Nephron (organoid): ENCODE results near the gene KIF2A.

Experiments
- H3K27ac Mint-ChIP-seq, 3 experiments: 2 replicates each; pipeline ENCODE4 v1.8.0; 2020; ENCODE audit warnings: mixed read lengths in 3 of 3, mild to moderate bottlenecking in 2 of 3, moderate library complexity in 1 of 3
- H3K27me3 Mint-ChIP-seq: 2 replicates; pipeline ENCODE4 v1.8.0; 2021; ENCODE audit warnings: low read depth, mild to moderate bottlenecking, moderate library complexity, mixed read lengths
- H3K36me3 Mint-ChIP-seq: 2 replicates; pipeline ENCODE4 v1.8.0; 2020; ENCODE audit warnings: low read depth, mixed read lengths
- H3K4me1 Mint-ChIP-seq: 2 replicates; pipeline ENCODE4 v1.8.0; 2020; ENCODE audit warnings: mixed read lengths
- H3K4me3 Mint-ChIP-seq, 3 experiments: 2 replicates each; pipeline ENCODE4 v1.8.0; 2020; ENCODE audit warnings: mild to moderate bottlenecking in 3 of 3, mixed read lengths in 3 of 3, moderate library complexity in 2 of 3
- H3K9me3 Mint-ChIP-seq: 2 replicates; pipeline ENCODE4 v1.8.0; 2020; ENCODE audit warnings: mixed read lengths
- CTCF ChIP-seq, 3 experiments: fragments of 200-600 bp; sonication (generic); IDR thresholded peaks; one replicate each; pipeline ENCODE4 v1.5.0; 2021; ENCODE audit warnings: antibody characterized with exemption in 3 of 3; ENCODE audit not compliant: unreplicated experiment in 3 of 3

KIF2A gene

GRCh38 chr5:62374090-62374489 is 68.1 kb downstream of the KIF2A start:
- H3K36me3 Mint-ChIP-seq: peaks cover 65% of the 10 kb centered on the region
- no peak for TF ChIP-seq CTCF (IDR thresholded peaks at IDR 0.05; ENCODE audit: unreplicated experiment in 3 of 3)
- no peak overlapping the region for H3K4me3 Mint-ChIP-seq
- no peaks in the 10 kb centered on the region for H3K9me3 Mint-ChIP-seq
- H3K27me3 Mint-ChIP-seq: no peaks in the 10 kb centered on the region
- no peak overlapping the region for H3K27ac Mint-ChIP-seq
- H3K4me1 Mint-ChIP-seq: no peaks in the 10 kb centered on the region

- Mint-ChIP-seq H3K27me3 (no peaks in the 10 kb centered on the region), H3K4me3 (no peak overlapping the region), H3K9me3 (no peaks in the 10 kb centered on the region), H3K27ac (no peak overlapping the region), H3K4me1 (no peaks in the 10 kb centered on the region), H3K36me3 (peaks cover 69% of the 10 kb centered on the region)
- no peak for TF ChIP-seq CTCF (IDR thresholded peaks at IDR 0.05; ENCODE audit: unreplicated experiment in 3 of 3)
Observed at GRCh38 chr5:62375627-62376026, 69.6 kb downstream of the KIF2A start.

GRCh38 chr5:62376064-62376463 is 70.1 kb downstream of the KIF2A start:
- H3K4me3 Mint-ChIP-seq: no peak overlapping the region
- H3K9me3 Mint-ChIP-seq: no peaks in the 10 kb centered on the region
- H3K36me3 Mint-ChIP-seq: peaks cover 71% of the 10 kb centered on the region
- no peak for TF ChIP-seq CTCF (IDR thresholded peaks at IDR 0.05; ENCODE audit: unreplicated experiment in 3 of 3)
- H3K27me3 Mint-ChIP-seq: no peaks in the 10 kb centered on the region
- no peaks in the 10 kb centered on the region for H3K4me1 Mint-ChIP-seq
- H3K27ac Mint-ChIP-seq: no peak overlapping the region

GRCh38 chr5:62385131-62385530 is 79.1 kb downstream of the KIF2A start:
- Mint-ChIP-seq H3K4me3 (no peak overlapping the region), H3K4me1 (peaks cover 19% of the 10 kb centered on the region), H3K36me3 (peaks cover 48% of the 10 kb centered on the region), H3K27ac (peak overlapping the region; percentile 39 to 83 (median 41)), H3K27me3 (no peaks in the 10 kb centered on the region), H3K9me3 (no peaks in the 10 kb centered on the region)
- TF ChIP-seq CTCF (IDR thresholded peaks at IDR 0.05; ENCODE audit: unreplicated experiment in 3 of 3): no peak

- H3K4me3 Mint-ChIP-seq: no peak overlapping the region
- peaks cover 47% of the 10 kb centered on the region for H3K36me3 Mint-ChIP-seq
- H3K4me1 Mint-ChIP-seq: peaks cover 19% of the 10 kb centered on the region
- no peaks in the 10 kb centered on the region for H3K27me3 Mint-ChIP-seq
- no peak for TF ChIP-seq CTCF (IDR thresholded peaks at IDR 0.05; ENCODE audit: unreplicated experiment in 3 of 3)
- peak overlapping the region; percentile 41 to 83 (median 61) for H3K27ac Mint-ChIP-seq
- no peaks in the 10 kb centered on the region for H3K9me3 Mint-ChIP-seq
Observed at GRCh38 chr5:62385816-62386400, 79.9 kb downstream of the KIF2A start.

GRCh38 chr5:62386824-62387223 is 80.8 kb downstream of the KIF2A start:
- Mint-ChIP-seq H3K36me3 (peaks cover 45% of the 10 kb centered on the region), H3K4me3 (no peak overlapping the region), H3K9me3 (no peaks in the 10 kb centered on the region), H3K27me3 (no peaks in the 10 kb centered on the region), H3K27ac (peak overlapping the region in 2 of 3 experiments; percentile 49 to 83), H3K4me1 (peaks cover 19% of the 10 kb centered on the region)
- no peak for TF ChIP-seq CTCF (IDR thresholded peaks at IDR 0.05; ENCODE audit: unreplicated experiment in 3 of 3)
